Neutrophil (primary cell): ENCODE results near the gene KCNC1.

Experiments used
- H3K27ac ChIP-seq: fragments of 200-600 bp; sonication (generic); 2 replicates; pipeline ENCODE4 v1.5.1; 2016; ENCODE audit warnings: mild to moderate bottlenecking, moderate library complexity
- H3K27me3 ChIP-seq: fragments of 200-600 bp; sonication (generic); 2 replicates; pipeline ENCODE4 v1.6.0; 2016; ENCODE audit warnings: mild to moderate bottlenecking
- H3K36me3 ChIP-seq: fragments of 200-600 bp; sonication (generic); 2 replicates; pipeline ENCODE4 v1.5.1; 2017
- H3K4me1 ChIP-seq, 2 experiments: fragments of 200-600 bp in 1 of 2; sonication (generic) in 1 of 2; 1 replicate in 1 of 2; 2 replicates in 1 of 2; pipeline versions ENCODE4 v1.5.1 to v1.6.1; 2013 to 2016; ENCODE audit warnings: low read depth in 1 of 2, low read length in 1 of 2, mild to moderate bottlenecking in 1 of 2, moderate library complexity in 1 of 2; ENCODE audit not compliant: control insufficient read depth in 1 of 2, insufficient read depth in 1 of 2
- H3K4me3 ChIP-seq, 2 experiments: fragments of 200-600 bp in 1 of 2; sonication (generic) in 1 of 2; 1 replicate in 1 of 2; 2 replicates in 1 of 2; pipeline ENCODE4 v1.5.1; 2013 to 2016; ENCODE audit warnings: low read depth in 1 of 2, low read length in 1 of 2, mild to moderate bottlenecking in 1 of 2, moderate library complexity in 1 of 2
- H3K9me3 ChIP-seq: fragments of 200-600 bp; sonication (generic); 2 replicates; pipeline ENCODE4 v1.5.1; 2016
- TF ChIP-seq, protein P1 (sequence below): fragments of 200-600 bp; sonication (generic); IDR thresholded peaks from 2 replicates; pipeline ENCODE4 v1.5.1; 2016; ENCODE audit warnings: antibody characterized with exemption

Gene KCNC1

DNA sequence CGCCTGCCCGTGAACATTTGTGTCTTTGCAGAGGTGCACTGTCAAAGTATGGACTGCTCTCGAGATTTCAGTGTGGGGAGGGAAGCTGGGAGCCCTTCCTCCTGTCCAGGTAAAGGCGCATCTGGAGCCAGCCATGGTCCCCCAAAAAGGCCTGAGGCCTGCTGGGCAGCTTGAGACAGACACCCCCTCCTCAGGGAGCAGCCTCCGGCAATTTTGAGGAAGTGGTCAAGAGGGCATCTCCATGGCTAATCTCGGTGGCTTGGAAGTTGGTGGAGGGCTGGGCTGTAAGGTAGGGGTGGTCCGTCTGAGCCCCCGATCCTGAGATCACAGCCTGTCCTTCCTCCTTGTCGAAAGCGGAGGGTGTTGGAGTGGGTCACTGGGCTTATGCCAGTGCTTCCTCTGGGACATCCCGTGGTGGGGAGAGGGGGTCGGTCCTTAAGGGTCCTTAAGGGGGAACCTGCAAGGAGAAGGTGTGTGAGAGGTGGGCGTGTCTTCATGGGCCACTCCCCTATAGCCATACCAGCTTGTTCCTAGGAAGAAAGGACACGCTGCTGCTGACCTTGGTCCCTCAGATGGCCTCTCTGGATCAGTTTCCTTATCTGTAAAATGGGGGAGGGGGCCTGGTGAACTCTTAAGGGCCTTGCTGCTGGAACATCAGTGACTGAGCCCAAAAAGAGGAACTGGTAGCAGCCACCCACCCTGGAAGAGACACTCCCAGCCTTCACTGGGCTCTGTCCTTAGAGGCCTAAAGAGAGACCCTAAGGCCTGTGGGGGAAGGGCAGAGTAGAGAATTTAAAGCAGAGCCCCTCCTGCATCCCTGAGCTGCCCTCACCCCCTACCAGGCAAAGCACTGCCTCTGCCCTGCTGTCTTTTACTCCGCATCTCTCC lies 2.6 kb downstream of the KCNC1 start:
- Histone ChIP-seq H3K36me3 (no peaks in the 10 kb centered on the region), H3K4me3 (no peak overlapping the region), H3K4me1 (peaks cover 0 to 3% of the 10 kb centered on the region in 2 experiments), H3K9me3 (no peaks in the 10 kb centered on the region), H3K27me3 (peaks cover 89% of the 10 kb centered on the region), H3K27ac (no peak overlapping the region)
- TF ChIP-seq, protein P1, sequence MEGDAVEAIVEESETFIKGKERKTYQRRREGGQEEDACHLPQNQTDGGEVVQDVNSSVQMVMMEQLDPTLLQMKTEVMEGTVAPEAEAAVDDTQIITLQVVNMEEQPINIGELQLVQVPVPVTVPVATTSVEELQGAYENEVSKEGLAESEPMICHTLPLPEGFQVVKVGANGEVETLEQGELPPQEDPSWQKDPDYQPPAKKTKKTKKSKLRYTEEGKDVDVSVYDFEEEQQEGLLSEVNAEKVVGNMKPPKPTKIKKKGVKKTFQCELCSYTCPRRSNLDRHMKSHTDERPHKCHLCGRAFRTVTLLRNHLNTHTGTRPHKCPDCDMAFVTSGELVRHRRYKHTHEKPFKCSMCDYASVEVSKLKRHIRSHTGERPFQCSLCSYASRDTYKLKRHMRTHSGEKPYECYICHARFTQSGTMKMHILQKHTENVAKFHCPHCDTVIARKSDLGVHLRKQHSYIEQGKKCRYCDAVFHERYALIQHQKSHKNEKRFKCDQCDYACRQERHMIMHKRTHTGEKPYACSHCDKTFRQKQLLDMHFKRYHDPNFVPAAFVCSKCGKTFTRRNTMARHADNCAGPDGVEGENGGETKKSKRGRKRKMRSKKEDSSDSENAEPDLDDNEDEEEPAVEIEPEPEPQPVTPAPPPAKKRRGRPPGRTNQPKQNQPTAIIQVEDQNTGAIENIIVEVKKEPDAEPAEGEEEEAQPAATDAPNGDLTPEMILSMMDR: no peak

DNA sequence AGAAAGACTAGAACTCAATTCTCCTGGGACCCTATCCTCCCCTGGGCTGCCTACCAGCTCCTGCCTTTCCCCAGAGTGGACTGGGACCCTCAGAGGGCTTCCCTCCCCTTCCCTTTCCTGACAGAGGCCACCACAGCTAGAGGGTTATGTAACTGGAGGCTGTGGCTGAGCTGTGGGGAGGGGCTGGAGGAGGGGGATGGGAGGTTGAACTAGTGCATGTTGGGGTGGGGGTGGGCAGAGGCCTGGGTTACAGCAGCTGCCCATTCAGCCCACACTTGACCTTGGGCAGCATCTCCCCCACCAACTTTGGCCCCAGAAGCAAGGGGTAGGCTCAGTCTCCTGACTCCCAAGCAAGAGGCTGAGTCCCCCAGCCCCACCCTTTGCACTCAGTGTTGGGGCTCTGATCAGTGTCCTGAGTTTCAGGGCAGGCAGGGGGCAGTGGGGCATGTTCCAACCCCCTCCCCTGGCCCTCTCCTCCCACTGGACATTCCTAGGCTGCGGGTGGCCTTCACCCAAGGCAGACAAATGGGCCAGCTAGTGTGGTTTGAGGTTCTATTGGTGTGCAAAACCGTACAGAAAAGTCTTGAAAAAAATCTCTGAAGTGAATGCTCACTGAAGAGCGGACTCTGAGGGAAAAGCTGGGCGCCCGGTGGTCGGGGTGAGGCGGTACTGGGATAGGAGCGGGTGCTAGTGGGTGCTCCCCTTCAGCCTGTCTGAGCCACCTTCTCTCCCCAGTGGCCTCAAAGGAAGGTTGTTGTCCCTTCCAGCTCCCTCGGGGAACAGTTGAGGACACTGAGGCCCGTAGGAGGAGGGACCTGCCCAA lies 3.8 kb downstream of the KCNC1 start:
- TF ChIP-seq, protein P1: no peak
- no peak overlapping the region for H3K4me3 ChIP-seq
- no peak overlapping the region for H3K27ac ChIP-seq
- no peaks in the 10 kb centered on the region for H3K36me3 ChIP-seq
- no peaks in the 10 kb centered on the region for H3K9me3 ChIP-seq
- peaks cover 0 to 3% of the 10 kb centered on the region in 2 experiments for H3K4me1 ChIP-seq
- peaks cover 78% of the 10 kb centered on the region for H3K27me3 ChIP-seq

GRCh38 chr11:17739945-17740338 lies 5.4 kb downstream of the KCNC1 start:
- H3K9me3 ChIP-seq: no peaks in the 10 kb centered on the region
- H3K36me3 ChIP-seq: no peaks in the 10 kb centered on the region
- H3K4me1 ChIP-seq: peaks cover 0 to 2% of the 10 kb centered on the region in 2 experiments
- TF ChIP-seq, protein P1: no peak
- no peak overlapping the region for H3K27ac ChIP-seq
- H3K4me3 ChIP-seq: no peak overlapping the region
- H3K27me3 ChIP-seq: peaks cover 62% of the 10 kb centered on the region

DNA sequence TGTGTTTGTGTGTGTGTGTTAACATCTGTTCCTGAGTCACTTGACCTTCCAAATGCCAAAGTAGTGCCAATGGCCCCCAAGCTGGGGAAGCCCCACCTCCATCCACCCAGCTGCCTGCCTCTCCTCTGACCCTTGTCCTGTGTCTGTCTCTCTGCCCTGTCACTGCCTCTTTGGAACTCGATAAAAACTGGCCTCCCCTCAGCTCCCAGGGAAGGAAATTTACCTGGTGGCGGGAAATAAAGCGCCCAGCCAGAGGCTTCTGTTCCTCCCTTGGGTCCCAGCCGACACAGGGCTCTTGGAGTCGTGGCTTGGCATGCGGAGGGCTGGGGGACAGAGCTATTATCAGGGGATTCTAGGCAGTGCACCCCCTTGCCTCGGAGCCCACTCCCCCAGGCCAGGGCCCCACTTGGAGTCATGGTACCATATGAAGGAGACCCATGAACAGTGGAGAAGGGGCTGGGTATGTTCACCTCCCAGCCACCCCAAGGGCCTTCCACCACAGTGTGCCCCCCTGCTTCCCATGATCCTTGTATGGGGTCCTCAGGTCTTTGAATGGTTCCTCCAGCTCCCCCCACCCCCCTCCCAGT lies 6.2 kb downstream of the KCNC1 start:
- Histone ChIP-seq H3K36me3 (no peaks in the 10 kb centered on the region), H3K27me3 (peaks cover 54% of the 10 kb centered on the region), H3K4me3 (no peak overlapping the region), H3K9me3 (no peaks in the 10 kb centered on the region), H3K4me1 (no peaks in the 10 kb centered on the region), H3K27ac (no peak overlapping the region)
- TF ChIP-seq, protein P1: no peak

GRCh38 chr11:17741487-17741886 lies 6.9 kb downstream of the KCNC1 start:
- TF ChIP-seq, protein P1: no peak
- Histone ChIP-seq H3K27ac (no peak overlapping the region), H3K9me3 (no peaks in the 10 kb centered on the region), H3K4me1 (no peaks in the 10 kb centered on the region), H3K36me3 (no peaks in the 10 kb centered on the region), H3K27me3 (peaks cover 52% of the 10 kb centered on the region), H3K4me3 (no peak overlapping the region)
